ENCODE measurements around the gene PCGF2.

The PCGF2 gene

GRCh38 chr17:38751144-38751807 is 3.1 kb upstream of the PCGF2 start:
- no peak for DNase-seq

- no peak for DNase-seq
These were observed 2.4 kb upstream of the PCGF2 start for GRCh38 chr17:38750312-38751121.

- DNase-seq, result no peak
These were observed 1.8 kb upstream of the PCGF2 start for GRCh38 chr17:38750044-38750311.

GRCh38 chr17:38749223-38750043 is 1.3 kb upstream of the PCGF2 start:
- DNase-seq, result no peak

- DNase-seq, result no peak
These were observed 721 bp upstream of the PCGF2 start for GRCh38 chr17:38748892-38749222.

- no peak for DNase-seq
These were observed 530 bp downstream of the PCGF2 start for GRCh38 chr17:38747463-38748148.

- no peak for DNase-seq
These were observed 1.2 kb downstream of the PCGF2 start for GRCh38 chr17:38746849-38747462.

GRCh38 chr17:38746004-38746848 is 1.9 kb downstream of the PCGF2 start:
- DNase-seq, result no peak

GRCh38 chr17:38745545-38745944 is 2.6 kb downstream of the PCGF2 start:
- no peak for DNase-seq

- no peak for DNase-seq
These were observed 4.5 kb downstream of the PCGF2 start for GRCh38 chr17:38743556-38744171.

GRCh38 chr17:38742411-38743308 is 5.5 kb downstream of the PCGF2 start:
- no peak for DNase-seq

- DNase-seq, result no peak
These were observed 6.2 kb downstream of the PCGF2 start for GRCh38 chr17:38741921-38742410.

GRCh38 chr17:38741461-38741860 is 6.7 kb downstream of the PCGF2 start:
- DNase-seq, result no peak

- DNase-seq, result no peak
These were observed 7.3 kb downstream of the PCGF2 start for GRCh38 chr17:38740806-38741205.

- DNase-seq, result no peak
These were observed 8.1 kb downstream of the PCGF2 start for GRCh38 chr17:38740044-38740443.

GRCh38 chr17:38739305-38739704 is 8.8 kb downstream of the PCGF2 start:
- DNase-seq, result no peak

GRCh38 chr17:38738686-38739085 is 9.4 kb downstream of the PCGF2 start:
- no peak for DNase-seq

- no peak for DNase-seq
These were observed 10.0 kb downstream of the PCGF2 start for GRCh38 chr17:38738007-38738662.

GRCh38 chr17:38735161-38735997 is 12.8 kb downstream of the PCGF2 start:
- DNase-seq, result peak; percentile 37
